PC-9 (cell line): Measurements from ENCODE around the gene PNKP. TPM values are rescaled to one million over a fixed set of nuclear protein-coding genes. Genes with fewer than 3 reads are reported as not detected.

Experiments used
- BruUV-seq: library from RNA; stranded (reverse); fragments of 400-500 nt; replicated peaks from 2 replicates; lab custom pipeline; 2021; lab: Mats Ljungman, UMichigan
- CTCF ChIA-PET: fragments of 300-600 bp; sonication (Branson Sonifier 250); formaldehyde crosslinking; loops from one replicate; lab custom pipeline; 2022; ENCODE audit warnings: antibody characterized with exemption; lab: Charles Lee
- POLR2A ChIA-PET: fragments of 300-600 bp; sonication (Branson Sonifier 250); formaldehyde crosslinking; loops from one replicate; lab custom pipeline; 2022; ENCODE audit warnings: antibody characterized with exemption; ENCODE audit not compliant: unreplicated experiment; lab: Charles Lee
- DNase-seq, 2 experiments: peaks; one replicate each; pipeline versions ENCODE4 v3.0.0 to v3.0.0-alpha.2; 2015 to 2022; ENCODE audit warnings: mixed read lengths in 1 of 2
- H2AFZ ChIP-seq: fragments of 200-600 bp; sonication (generic); 2 replicates; pipeline ENCODE4 v1.8.1; 2017; ENCODE audit warnings: antibody characterized with exemption
- H3F3A ChIP-seq: fragments of 200-600 bp; sonication (generic); 2 replicates; pipeline ENCODE4 v1.8.1; 2017; ENCODE audit warnings: antibody characterized with exemption, mild to moderate bottlenecking, low read depth; ENCODE audit not compliant: insufficient read depth
- H3K27ac ChIP-seq: fragments of 200-600 bp; sonication (generic); 2 replicates; pipeline ENCODE4 v1.6.1; 2016; ENCODE audit warnings: mixed run types
- H3K27me3 ChIP-seq: fragments of 200-600 bp; sonication (generic); 2 replicates; pipeline ENCODE4 v1.6.1; 2016; ENCODE audit warnings: low read depth, mixed run types; ENCODE audit not compliant: insufficient read depth
- H3K36me3 ChIP-seq: fragments of 200-600 bp; sonication (generic); 2 replicates; pipeline ENCODE4 v1.6.1; 2016; ENCODE audit warnings: low read depth, mixed run types
- H3K4me1 ChIP-seq: fragments of 200-600 bp; sonication (generic); replicated peaks from 2 replicates; pipeline ENCODE4 v1.6.1; 2016; ENCODE audit warnings: mixed run types; ENCODE audit not compliant: insufficient read depth
- H3K4me2 ChIP-seq: fragments of 200-600 bp; sonication (generic); 2 replicates; pipeline ENCODE4 v1.6.1; 2017; ENCODE audit warnings: mixed run types
- H3K4me3 ChIP-seq: fragments of 200-600 bp; sonication (generic); 2 replicates; pipeline ENCODE4 v1.6.1; 2016; ENCODE audit warnings: mixed run types
- H3K79me2 ChIP-seq: fragments of 200-600 bp; sonication (generic); 2 replicates; pipeline ENCODE4 v1.6.1; 2017; ENCODE audit warnings: low read depth, mixed run types
- H3K9me2 ChIP-seq: fragments of 200-600 bp; sonication (generic); 2 replicates; pipeline ENCODE4 v1.8.1; 2017; ENCODE audit warnings: mild to moderate bottlenecking; ENCODE audit not compliant: insufficient read depth
- H3K9me3 ChIP-seq: fragments of 200-600 bp; sonication (generic); 2 replicates; pipeline ENCODE4 v1.8.1; 2016; ENCODE audit warnings: low read depth; ENCODE audit not compliant: insufficient read depth
- H4K20me1 ChIP-seq: fragments of 200-600 bp; sonication (generic); 2 replicates; pipeline ENCODE4 v1.8.1; 2017; ENCODE audit not compliant: insufficient read depth
- EZH2 ChIP-seq: fragments of 200-600 bp; sonication (generic); IDR thresholded peaks from 2 replicates; pipeline ENCODE4 v1.8.0; 2017; ENCODE audit warnings: antibody characterized with exemption, low read depth
- intact Hi-C: fragments of 100-400 bp; cut with micrococcal nuclease; formaldehyde crosslinking; loops from one replicate; pipeline ENCODE4 v1.10.0; 2022; ENCODE audit not compliant: unreplicated experiment
- total RNA-seq: library from RNA; stranded (reverse); gene quantifications from 2 replicates; pipeline ENCODE4 v1.2.3, GENCODE V29; 2021
- TF ChIP-seq, protein P1 (sequence below): fragments of 200-600 bp; sonication (generic); conservative IDR thresholded peaks from 2 replicates; pipeline ENCODE4 v1.6.1; 2017; ENCODE audit warnings: mixed run types, antibody characterized with exemption, mild to moderate bottlenecking, moderate library complexity

PNKP gene
- total RNA-seq, 1 experiment from 2014 or later: 82.7 TPM

GRCh38 chr19:49883094-49883493 is 15.7 kb upstream of the PNKP start:
- no peaks in the 10 kb centered on the region for H3K27me3 ChIP-seq
- H3K27ac ChIP-seq: no peak overlapping the region
- H3K4me1 ChIP-seq: peaks cover 13% of the 10 kb centered on the region
- intact Hi-C loops: no loop called here
- H3K36me3 ChIP-seq: peaks cover 25% of the 10 kb centered on the region; the same call in 1 of the 2 replicates
- ChIA-PET POLR2A (no interaction called here), CTCF (no interaction called here)
- DNase-seq: no peak
- H3K79me2 ChIP-seq: peaks cover 14% of the 10 kb centered on the region
- peaks cover 33% of the 10 kb centered on the region; the same call in 1 of the 2 replicates for H3F3A ChIP-seq
- no peak overlapping the region for H3K4me3 ChIP-seq
- no peak overlapping the region for H3K4me2 ChIP-seq
- no TSS peak for BruUV-seq
- H4K20me1 ChIP-seq: peaks cover 12% of the 10 kb centered on the region
- H3K9me3 ChIP-seq: no peaks in the 10 kb centered on the region
- TF ChIP-seq EZH2: no peak
- TF ChIP-seq, protein P1, sequence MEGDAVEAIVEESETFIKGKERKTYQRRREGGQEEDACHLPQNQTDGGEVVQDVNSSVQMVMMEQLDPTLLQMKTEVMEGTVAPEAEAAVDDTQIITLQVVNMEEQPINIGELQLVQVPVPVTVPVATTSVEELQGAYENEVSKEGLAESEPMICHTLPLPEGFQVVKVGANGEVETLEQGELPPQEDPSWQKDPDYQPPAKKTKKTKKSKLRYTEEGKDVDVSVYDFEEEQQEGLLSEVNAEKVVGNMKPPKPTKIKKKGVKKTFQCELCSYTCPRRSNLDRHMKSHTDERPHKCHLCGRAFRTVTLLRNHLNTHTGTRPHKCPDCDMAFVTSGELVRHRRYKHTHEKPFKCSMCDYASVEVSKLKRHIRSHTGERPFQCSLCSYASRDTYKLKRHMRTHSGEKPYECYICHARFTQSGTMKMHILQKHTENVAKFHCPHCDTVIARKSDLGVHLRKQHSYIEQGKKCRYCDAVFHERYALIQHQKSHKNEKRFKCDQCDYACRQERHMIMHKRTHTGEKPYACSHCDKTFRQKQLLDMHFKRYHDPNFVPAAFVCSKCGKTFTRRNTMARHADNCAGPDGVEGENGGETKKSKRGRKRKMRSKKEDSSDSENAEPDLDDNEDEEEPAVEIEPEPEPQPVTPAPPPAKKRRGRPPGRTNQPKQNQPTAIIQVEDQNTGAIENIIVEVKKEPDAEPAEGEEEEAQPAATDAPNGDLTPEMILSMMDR: no peak
- no peaks in the 10 kb centered on the region for H3K9me2 ChIP-seq
- no peak overlapping the region for H2AFZ ChIP-seq

DNA sequence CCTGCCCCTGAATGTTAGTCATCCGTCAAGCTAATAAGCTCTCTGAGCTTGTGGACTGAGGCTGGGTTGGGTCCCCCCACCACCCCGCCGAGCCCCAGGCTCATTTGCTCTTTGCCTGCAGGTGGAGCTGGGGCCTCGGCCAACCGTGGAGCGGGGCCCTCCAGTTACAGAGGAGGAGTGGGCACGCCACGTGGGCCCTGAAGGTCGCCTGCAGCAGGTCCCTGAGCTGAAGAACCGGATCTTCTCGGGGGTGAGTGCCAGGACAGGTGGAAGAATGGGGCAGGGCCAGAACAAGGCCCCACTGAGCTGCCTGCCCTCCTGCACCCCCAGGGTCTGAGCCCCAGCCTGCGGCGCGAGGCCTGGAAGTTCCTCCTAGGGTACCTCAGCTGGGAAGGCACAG is 15.3 kb upstream of the PNKP start:
- H3K36me3 ChIP-seq: peaks cover 25% of the 10 kb centered on the region; the same call in 1 of the 2 replicates
- no peak overlapping the region for H3K27ac ChIP-seq
- no peak for TF ChIP-seq EZH2
- TF ChIP-seq, protein P1: no peak
- intact Hi-C loops: no loop called here
- H3K4me3 ChIP-seq: no peak overlapping the region
- peaks cover 12% of the 10 kb centered on the region for H4K20me1 ChIP-seq
- POLR2A ChIA-PET: no interaction called here
- DNase-seq: no peak
- H3K9me2 ChIP-seq: no peaks in the 10 kb centered on the region
- H3F3A ChIP-seq: peaks cover 33% of the 10 kb centered on the region; the same call in 1 of the 2 replicates
- CTCF ChIA-PET: no interaction called here
- peaks cover 13% of the 10 kb centered on the region for H3K4me1 ChIP-seq
- no peak overlapping the region for H2AFZ ChIP-seq
- BruUV-seq: no TSS peak
- no peaks in the 10 kb centered on the region for H3K9me3 ChIP-seq
- H3K4me2 ChIP-seq: no peak overlapping the region
- H3K27me3 ChIP-seq: no peaks in the 10 kb centered on the region
- peaks cover 15% of the 10 kb centered on the region for H3K79me2 ChIP-seq

DNA sequence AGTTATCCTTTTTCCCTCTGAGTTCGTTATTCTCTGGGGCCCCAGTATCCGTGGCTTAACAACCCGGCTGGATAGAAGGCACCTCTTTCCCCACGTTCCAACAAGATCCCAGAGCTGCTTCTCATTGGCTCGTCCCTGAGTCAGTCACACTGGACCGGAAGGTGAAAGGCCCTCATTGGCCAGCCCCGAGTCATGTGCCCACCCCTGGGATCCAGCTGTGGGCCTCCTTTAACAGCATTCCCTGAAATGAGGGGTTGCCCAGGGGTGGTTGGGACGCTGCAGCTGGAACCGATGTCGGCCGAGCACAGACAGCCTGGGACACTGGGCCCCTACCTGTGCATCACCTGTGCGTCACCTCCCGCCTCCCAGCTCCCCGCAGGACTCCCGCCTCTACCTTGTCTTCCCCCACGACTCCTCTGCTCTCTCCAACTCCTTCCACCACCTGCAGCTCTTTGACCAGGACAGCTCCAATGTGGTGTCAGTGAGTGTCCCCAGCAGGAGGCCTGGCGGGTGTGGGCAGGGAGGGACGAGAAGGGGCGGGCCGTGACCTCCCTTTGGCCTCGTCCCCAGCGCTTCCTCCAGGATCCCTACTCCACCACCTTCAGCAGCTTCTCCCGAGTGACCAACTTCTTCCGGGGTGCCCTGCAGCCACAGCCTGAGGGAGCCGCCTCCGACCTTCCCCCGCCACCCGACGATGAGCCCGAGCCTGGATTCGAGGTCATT is 14.5 kb upstream of the PNKP start:
- peaks cover 32% of the 10 kb centered on the region; the same call in 1 of the 2 replicates for H3F3A ChIP-seq
- no peak for TF ChIP-seq EZH2
- TF ChIP-seq, protein P1: no peak
- H3K27ac ChIP-seq: no peak overlapping the region
- POLR2A ChIA-PET: no interaction called here
- DNase-seq: no peak
- H3K9me3 ChIP-seq: no peaks in the 10 kb centered on the region
- BruUV-seq: no TSS peak
- H3K36me3 ChIP-seq: peaks cover 25% of the 10 kb centered on the region; the same call in 1 of the 2 replicates
- no peaks in the 10 kb centered on the region for H3K27me3 ChIP-seq
- intact Hi-C loops: no loop called here
- H3K4me3 ChIP-seq: no peak overlapping the region
- no peaks in the 10 kb centered on the region for H3K9me2 ChIP-seq
- peaks cover 15% of the 10 kb centered on the region for H3K79me2 ChIP-seq
- no peak overlapping the region for H2AFZ ChIP-seq
- CTCF ChIA-PET: no interaction called here
- H3K4me2 ChIP-seq: no peak overlapping the region
- H4K20me1 ChIP-seq: peaks cover 12% of the 10 kb centered on the region
- H3K4me1 ChIP-seq: peaks cover 13% of the 10 kb centered on the region
